Iris pigment epithelial cell (primary cell): Measurements from ENCODE around the gene SLC16A12.
"Not testable (repeated sequence)": the region's sequence is repeated elsewhere in the genome, so short reads cannot be mapped to it uniquely, and the experiment has no call there.

Experiments used
- DNase-seq: peaks from one replicate; pipeline ENCODE4 v3.0.0-alpha.2; 2011; ENCODE audit warnings: low read depth

SLC16A12 gene

DNA sequence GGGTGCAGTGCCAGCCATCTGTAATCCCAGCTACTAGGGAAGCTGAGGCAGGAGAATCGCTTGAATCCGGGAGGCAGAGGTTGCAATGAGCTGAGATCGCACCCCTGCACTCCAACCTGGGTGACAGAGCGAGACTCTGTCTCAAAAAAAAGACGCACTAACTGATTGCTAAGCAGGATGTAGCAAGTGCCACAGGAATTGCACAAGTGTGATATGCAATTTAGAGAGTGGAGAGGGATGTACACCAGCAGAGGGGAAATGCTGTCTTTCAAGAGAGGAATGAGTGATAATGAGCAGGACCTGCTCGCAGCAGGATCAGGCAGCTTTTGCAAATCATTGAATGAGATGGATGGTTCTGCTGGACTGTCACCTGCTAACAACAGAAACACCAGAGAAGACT lies 13.3 kb upstream of the SLC16A12 start:
- DNase-seq: no peak

- DNase-seq: no peak
These were observed 12.6 kb upstream of the SLC16A12 start for GRCh38 chr10:89547853-89548513.

DNA sequence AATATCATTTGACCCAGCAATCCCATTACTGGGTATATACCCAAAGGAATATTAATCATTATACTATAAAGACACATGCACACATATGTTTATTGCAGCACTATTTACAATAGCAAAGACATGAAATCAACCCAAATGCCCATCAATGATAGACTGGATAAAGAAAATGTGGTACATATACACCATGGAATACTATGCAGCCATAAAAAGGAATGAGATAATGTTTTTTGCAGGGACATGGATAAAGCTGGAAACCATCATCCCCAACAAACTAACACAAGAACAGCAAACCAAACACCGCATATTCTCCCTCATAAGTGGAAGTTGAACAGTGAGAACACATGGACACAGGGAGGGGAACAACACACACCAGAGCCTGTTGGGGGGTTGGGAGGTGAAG lies 11.3 kb upstream of the SLC16A12 start:
- not testable (repeated sequence) for DNase-seq

GRCh38 chr10:89543841-89544240 lies 8.4 kb upstream of the SLC16A12 start:
- no peak for DNase-seq

DNA sequence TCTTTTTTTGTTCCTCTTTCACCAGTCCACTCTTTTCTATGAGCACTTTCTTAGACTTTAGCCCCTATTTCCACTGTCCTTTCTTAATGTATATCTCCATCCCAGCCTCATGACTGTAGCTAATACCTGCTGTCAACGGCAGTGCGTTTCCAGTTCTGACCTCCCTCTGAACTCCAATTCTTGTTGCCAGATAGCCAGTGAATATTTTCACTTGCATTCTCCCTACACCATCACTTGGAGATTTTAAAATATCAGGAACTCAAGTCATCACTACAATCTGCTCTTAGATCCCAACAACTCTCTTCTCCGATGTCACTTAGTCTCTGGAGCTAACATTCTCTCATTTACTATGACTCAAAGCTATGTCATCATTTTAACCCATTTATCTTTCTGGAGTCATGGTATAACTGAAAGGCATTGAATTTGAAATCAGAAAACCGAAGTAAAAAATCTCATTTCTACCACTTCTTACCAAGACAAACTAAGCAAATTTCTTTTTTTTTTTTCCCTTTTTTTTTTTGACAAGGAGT lies 5.1 kb upstream of the SLC16A12 start:
- peak; percentile 67 for DNase-seq

DNA sequence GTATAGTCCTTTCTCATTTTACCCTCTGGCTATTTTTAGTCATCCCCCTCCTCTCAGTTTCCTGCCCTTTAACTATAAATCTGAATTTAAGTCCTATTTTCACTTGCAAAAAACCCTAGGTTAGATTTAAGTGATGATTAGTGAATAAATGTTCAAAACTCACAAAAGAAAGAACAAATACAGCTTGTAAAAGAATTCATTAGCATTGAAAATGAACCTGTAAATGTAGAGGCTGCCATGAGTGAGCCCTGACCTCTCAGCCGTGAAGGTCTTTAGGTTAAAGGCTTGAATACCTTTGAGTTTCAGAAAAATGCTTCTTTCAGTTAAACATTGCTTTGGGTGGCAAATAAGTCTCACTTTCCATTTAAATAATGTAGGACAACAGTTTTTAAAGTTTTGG lies 2.0 kb upstream of the SLC16A12 start:
- DNase-seq: no peak

- no peak for DNase-seq
These were observed 590 bp upstream of the SLC16A12 start for GRCh38 chr10:89536013-89536354.

DNA sequence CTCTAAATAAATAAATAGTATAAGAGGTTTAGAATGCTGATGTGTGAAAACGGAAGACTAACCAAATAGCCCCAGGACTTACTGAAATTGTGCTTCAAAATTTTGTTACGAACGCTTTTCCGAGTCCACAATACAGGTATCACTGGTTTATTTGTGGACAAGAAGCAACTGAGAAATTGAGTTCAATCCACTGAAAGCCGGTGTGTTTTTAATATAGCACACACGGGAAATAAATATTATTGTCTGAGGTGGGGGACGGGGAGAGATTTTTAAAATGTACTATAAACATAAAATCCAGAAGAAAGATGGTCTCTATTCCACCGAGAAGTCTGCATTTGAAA lies 598 bp downstream of the SLC16A12 start:
- DNase-seq: no peak

DNA sequence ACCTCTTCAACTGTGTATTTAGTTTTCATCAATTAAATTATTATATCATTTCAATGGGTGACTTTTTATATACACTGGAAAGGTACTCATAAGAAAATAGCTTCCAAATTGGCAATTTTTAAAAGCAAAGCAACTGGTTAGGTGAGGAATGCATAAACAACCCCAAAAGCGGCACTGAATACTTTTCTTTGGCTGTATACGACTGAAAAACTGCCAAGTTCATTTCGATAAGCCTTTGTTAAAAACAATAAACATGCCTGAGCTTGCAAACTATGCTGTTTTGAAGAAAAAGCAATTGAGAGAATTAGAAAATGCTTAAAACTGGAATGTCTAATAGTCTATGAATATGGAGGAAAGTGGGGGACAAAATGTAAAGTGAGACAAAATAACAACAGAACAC lies 2.9 kb downstream of the SLC16A12 start:
- no peak for DNase-seq

DNA sequence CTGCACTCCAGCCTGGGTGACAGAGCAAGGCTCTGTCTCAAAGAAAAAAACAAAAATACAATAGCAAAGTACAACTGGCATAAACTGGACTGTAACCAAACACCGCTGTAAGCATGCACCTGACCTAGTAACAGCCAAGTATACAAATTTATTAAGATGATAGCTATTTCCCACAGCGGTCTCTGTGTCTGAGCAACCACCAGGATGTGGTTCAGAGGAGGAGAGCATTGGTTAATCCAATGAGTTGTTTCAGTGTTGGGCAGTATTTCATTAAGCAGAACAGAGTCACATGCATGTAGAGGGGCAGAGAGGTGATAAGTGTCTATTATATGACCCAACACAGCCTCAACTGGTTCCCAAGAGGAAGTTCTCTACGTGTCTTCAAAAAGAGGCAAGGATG lies 4.0 kb downstream of the SLC16A12 start:
- peak; percentile 81 for DNase-seq

DNA sequence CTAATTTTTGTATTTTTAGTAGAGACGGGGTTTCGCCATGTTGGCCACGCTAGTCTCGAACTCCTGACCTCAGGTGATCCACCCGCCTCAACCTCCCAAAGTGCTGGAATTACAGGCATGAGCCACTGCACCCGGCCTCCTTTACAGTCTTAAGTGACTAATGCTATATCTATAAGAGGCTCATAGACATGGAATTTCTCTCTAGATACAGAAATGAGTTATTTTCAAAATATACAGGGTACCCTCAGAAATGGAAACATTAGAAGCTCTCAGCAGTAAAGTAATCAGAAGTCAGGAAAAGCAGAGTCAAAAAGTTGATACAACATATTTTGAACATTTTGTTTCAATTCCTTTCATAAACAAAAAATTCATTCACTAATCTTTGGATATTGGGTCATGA lies 5.7 kb downstream of the SLC16A12 start:
- DNase-seq: peak; percentile 79

DNA sequence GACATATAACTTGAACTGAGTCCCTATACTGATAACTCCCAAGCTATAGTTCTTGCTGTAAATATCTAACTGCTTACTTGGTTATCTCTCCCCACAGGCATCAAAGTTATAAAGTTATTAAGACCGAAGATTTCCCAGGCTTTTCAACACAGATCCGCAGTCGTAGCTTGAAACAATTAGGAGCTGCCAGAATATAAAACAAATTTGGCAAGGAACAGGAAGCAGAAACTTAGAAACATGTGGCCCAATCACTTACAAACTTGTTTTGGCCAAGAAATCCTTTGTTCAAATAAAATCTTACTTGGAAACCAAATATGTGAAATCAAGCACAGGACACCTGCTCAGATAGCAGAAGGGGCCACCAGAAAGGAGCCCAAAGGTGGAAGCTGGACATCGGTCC lies 9.0 kb downstream of the SLC16A12 start:
- no peak for DNase-seq

DNA sequence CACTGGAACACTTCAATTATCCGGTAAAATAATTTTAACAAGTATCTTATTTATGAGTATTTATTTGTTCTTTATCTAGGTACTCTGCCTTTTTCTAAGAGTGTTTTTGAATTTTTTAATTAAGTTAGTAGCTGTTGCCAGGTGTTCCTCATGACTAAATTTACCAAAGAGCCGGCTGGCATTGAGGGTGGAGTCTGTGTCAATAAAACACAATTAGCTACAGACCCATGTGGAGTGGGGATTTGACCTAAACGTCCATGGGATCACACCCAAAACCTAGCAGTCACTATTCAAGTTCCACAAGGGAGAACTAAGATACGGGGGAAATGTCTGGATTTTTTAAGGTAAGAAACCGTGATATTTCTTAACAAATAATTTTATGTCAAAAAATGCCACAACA lies 9.8 kb downstream of the SLC16A12 start:
- DNase-seq: no peak

DNA sequence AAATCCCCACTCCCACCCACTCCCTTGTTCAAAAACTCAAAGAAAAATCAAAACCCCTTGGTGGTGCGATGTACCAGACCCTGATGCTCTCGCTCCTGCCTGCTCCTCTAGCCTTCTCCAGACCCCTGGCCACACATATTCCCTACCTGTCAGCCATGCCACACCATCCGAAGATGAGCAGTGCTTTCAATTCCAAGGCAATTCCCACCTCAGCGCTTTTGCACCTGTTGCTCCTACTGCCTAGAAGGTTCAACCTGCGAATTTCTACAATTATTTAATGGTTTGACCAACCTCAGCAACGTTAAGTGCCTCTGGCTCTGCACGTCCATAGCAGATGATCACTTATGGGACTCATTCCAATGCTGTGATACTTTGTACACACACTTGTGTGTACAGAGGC lies 11.1 kb downstream of the SLC16A12 start:
- no peak for DNase-seq

DNA sequence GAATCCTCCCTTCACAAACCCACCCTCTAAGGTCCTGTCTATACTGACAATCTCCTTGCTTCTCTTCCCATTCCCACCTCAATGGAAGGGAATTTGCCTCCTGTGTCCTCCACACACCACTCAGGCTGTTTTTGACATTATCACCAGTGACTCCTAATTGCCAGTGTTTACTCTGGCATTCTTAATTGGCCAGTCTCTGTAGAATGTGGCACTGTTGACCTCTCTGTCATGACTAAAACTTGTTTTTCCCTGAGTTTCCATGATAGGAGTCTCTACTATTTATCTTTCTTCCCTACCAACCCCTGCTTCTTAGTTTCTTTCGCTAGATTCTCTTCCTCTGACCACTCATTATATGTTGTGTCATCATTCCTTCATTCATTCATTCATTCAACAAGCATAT lies 12.1 kb downstream of the SLC16A12 start:
- DNase-seq: no peak

DNA sequence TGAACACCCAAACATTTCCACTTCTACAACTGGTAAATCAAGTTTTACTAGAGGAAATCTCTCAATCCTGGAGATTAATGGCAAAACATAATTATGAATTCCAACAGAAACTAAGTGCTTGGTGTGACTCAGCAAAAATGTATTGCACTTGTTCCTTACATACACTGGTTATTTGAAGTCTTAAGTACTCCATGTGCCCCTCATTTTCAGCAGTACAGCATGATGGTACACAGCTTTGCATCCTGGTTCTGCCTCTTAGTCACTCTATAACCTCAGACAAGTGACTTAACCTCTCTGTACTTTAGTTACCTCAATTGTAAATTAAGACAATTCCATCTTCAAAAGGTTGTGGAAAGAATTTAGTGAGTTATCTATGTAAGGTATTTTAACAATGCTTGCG lies 12.9 kb downstream of the SLC16A12 start:
- peak; percentile 88 for DNase-seq

DNA sequence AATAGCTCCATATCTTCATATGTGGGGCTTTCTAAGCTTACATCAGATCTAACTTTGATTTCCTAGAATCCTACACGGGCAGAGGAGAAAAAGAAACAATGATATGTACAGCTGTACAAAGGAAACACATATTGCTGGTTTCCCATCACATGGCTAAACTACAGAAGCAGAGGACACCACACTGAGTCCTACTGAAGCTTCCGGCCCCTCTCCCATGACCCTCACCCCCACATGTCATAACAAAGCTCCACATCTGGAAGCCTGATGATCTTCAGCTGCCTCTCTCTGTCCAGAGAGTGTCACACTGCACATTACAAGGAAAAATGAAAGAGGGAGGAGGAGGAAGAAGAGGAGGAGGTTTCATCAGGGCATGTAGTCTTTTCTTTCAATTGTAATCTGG lies 14.0 kb downstream of the SLC16A12 start:
- DNase-seq: no peak

- no peak for DNase-seq
These were observed 14.7 kb downstream of the SLC16A12 start for GRCh38 chr10:89520706-89521105.

DNA sequence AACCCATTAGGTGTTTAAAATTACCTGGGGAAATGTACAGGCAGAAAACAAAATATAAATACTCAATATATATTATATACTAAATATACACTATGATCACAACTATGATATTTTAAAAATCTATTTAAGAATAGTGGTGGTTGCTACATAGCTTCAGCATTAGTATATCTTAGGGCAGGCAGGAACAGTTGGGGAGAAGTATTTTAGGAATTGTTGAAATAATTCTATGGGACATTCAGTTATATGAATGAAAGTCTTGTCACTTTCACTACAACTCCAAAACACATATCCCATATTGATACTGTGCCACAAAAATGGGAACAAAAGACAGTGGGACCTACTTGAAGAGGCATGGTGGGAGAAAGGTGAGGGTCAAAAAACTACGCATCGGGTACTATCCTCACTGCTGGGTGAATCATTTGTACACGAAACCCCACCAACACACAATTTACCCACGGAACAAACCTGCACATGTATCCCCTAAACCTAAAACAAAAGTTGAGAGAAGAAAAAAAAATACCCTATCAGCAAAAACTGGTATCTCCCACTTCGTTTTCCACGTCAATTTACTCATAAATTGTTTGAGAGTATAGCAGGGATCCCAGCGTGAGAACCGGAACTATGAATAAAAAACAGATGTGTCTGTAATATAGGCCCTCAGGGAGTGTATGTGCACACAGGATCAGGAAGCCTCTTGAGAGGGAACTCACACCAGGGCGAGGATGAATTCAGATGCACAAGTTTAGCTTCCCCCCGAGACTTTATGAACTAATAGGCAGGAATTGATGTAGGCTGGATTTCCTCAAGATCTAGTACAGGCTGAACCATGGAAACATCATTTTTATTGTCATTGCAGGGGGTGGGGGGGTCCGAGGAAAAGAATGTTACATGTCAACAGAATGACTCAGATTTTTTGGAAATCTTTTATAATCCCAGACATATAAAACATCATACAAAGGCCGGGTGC lies 16.2 kb downstream of the SLC16A12 start:
- DNase-seq: peak; percentile 96

DNA sequence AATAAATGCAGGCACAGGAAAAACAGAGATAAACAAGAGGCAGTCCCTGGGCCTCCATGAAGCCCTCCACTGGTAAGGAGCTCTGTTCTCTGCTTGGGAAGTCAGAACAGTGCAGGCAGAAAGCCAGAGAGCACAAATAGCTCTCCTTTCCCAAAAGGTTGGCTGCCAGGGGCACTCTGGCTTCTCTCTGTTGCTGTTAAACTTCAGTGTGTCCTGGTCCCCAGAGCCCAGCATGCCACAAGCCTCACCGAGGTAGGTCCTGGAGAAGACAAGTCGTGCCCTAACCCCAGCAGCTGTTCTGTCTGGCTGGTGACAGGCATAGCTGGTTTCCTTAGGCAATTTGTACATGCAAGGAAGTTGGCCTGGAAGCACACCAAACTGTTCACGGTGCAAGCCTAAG lies 17.3 kb downstream of the SLC16A12 start:
- DNase-seq: no peak

- DNase-seq: peak; percentile 97
These were observed 19.1 kb downstream of the SLC16A12 start for GRCh38 chr10:89516149-89516832.

DNA sequence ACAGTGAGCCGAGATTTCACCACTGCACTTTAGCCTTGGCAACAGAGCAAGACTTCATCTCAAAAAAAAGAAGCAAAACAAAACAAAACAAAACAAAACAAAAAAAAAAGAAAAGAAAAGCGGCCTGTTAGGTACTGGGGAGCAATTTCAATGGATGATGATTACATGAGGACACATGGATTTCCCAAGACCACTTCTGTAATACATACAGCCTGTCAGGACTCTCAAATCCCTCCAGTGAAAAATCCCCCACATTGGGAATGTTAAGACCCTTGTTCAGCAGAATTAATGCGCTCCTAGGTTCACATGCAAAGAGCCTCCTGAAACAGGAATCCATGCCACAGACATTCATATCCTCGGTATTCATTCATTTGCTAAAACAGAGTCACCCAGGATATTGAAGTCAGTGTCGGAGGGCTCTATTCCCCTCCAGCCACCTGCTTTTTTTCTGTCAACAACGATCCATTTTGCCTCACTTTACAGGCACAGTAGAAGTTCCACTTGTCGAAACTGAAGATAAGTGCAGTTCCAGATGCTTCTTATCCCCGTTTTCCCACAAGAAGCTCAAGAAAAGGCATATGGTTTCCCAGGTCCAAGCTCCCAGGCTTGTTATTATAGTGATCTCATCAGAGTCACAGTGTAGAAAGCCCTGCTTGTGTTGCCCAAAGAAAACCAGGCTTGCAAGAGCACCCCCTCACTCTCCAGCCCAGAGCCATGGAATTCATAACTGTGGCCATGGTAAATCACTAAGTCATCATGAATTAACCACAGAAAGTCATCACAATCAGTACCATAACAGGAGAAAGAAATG lies 20.2 kb downstream of the SLC16A12 start:
- DNase-seq: peak; percentile 100
